GM19023 (cell line): ENCODE results near the gene CRBN.

Experiments
- ATAC-seq: cut with Tn5 transposase; IDR thresholded peaks from one replicate; pipeline ENCODE4 v1.9.1; 2021; ENCODE audit warnings: mild to moderate bottlenecking, moderate library complexity; ENCODE audit not compliant: unreplicated experiment

Gene CRBN

DNA sequence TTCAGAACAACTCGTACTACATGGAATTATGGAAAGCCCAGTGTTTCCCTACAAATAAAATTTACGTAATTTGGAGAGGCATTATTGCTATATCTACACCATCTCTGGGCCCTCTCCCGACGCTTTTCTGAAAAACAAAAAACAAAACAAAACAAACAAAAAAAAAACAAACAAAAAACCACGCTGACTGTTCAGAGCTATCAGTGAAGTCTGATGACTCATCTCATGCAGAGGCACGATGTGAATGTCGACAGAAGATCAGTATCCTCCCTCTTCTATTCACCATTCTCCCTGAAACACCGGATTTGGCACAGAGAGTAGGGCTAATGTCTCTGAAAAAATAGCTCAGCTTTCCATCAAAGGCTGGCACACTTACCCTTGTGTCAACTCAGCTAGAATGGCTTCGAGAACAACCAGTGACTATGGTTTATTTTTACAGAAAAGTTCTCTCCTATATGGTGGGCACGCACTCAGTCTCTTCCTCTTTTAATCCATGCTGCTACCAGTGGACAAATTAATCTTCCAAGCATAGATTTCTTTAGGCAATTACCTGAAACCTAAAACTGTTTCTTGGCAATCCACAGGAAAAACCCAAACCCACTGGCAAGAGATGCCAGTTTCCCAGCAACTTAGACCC is 1.5 kb downstream of the CRBN start:
- no peak for ATAC-seq

DNA sequence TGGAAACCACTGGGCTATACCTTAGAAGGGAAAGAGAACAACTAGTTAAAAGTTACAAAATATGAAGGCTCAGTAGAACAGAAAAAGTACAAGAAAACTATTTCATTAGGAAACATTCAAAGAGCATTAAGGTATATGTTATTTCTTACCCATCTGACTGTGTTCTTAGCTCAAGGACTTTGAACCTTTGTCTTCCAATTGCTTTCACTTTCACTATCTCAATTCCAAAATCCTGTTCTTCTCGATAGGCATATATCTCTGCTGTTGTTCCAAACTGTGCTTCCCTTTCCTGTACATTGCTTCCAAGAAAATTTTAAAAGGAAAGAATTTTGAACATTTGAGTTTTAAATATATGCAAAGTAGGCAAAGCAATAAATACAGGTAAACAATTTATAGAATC is 6.9 kb downstream of the CRBN start:
- no peak for ATAC-seq

DNA sequence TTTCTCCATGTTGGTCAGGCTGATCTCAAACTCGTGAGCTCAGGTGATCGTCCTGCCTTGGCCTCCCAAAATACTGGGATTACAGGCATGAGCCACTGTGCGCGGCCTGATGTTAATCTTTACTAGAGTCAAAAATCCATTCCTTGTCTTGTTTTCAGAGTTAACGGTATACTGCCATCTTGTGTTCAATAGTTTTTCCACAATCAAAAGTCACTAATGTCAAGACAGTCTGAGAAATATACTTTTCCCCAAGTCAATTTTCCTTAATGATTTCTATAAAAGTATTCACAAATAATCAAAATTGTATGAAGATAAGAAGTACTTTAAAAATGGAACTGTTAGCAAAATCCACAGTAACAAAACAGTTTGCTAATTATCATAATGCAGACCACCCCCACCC is 8.5 kb downstream of the CRBN start:
- no peak for ATAC-seq

DNA sequence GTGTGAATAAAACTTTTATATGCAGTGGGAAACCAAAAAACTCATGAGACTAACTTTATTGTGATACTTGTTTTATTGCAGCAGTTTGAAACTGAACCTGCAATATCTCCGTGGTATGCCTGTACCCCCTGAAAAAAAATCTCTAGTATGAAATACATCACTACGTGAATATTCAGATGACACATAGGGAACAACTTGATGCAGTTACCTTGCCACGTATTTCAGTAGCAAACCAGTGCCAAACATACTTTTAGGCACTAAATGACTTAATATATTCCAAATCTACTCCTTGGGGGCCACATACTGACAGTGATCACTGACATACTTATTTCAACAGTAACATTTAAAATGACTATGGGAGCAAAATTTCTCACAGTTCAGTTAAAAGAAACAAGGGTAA is 13.8 kb downstream of the CRBN start:
- ATAC-seq = no peak

DNA sequence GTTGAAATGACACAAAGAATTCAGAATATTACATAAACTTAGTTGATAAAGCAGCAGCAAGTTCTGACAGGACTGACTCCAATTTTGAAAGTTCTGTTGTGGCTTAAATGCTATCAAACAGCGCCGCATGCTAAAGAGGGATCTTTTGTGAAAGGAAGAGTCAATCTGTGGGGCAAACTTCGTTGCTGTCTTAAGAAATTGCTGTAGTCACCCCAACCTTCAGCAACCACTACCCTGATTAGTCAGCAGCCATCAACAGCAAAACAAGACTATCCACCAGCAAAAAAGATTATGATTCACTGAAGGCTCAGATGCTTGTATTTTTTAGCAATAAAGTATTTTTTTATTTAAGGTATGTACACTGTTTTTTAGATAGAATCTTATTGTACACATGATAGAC is 14.2 kb downstream of the CRBN start:
- no peak for ATAC-seq

DNA sequence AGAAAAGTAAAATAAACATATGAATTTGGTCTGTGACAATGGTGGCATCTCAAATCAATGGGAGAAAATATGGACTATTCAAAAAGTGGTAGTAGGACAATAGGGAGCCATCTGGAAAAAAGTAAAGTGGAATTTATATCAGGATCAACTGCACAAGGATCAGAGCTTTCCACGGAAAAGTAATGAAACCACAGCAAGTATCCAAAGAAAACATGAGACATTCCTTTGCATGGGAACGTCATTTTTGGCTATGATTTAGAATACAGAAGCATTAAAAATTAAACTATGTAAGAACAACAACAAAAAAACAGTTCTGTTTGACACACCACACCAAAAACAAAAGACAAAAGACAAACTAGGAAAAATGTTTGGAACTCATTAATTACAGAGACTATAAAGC is 18.7 kb downstream of the CRBN start:
- no peak for ATAC-seq

DNA sequence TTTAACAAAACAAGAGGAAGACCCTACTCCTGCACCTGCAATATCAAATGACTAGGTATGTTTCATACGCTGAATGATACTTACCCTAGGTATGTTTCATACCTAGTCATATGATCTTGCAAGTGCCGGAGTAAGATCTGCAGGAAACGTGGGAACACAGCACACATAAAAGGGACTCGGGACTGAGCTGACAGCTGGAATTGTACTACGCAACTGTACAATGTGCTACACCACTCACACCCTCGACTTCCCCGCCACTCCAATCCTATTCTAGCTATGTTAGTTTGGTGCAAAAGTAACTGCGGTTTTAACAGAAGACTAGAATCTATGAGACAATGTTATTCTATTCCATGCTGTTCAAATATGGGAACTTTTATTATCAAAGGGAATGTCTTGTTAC is 22.0 kb downstream of the CRBN start:
- no peak for ATAC-seq

DNA sequence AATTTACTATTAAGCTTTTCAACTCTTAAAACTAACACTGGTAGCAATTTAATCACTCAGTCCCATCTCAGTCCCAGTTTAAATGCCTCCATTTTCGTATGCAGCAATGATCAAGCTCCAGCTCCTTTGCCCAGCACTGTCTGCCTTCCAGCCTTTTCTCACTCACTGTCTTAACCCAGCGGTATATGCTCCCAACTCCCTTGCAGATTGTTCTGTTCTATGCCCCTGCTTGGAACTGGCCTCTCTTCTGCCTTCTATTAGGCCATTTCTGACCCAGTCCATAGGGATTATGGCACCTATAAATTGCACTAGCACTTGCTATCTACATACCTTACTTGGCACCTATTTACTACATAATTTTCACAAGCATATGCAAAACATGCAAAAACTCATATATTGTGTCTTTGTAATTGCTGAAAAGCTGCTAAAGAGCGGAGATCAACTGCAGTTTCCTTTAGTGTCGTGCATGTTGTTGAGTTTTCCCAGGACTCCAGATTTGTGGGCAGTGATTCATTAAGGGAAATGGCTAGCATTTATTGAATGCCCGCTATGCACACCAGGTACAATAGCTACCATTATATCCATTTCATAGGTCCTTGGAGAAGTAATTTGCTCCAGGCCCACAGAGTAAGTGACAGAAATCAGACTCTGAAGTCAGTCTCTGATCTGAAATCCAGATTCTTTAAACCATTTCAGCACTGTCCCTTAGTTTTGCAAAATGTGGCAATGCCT is 24.4 kb downstream of the CRBN start:
- no peak for ATAC-seq

DNA sequence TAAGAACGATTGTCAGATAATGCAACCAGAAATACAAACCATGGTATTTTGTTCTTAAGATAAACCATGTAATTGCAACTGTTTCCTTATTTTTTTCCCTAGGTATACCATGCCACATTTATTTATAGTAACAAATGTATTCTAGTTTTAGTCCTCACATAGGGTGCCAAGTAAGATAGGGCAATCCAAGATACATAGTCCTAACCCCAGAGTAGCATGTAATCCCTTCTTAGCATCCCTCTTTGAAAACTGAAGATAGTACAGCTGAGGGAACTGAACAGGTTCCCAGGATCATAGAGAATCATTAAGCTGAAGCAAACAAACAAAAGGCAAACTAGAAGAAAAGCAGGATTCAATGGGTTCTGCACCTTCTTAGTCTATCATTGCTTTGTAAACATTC is 28.0 kb downstream of the CRBN start:
- no peak for ATAC-seq

DNA sequence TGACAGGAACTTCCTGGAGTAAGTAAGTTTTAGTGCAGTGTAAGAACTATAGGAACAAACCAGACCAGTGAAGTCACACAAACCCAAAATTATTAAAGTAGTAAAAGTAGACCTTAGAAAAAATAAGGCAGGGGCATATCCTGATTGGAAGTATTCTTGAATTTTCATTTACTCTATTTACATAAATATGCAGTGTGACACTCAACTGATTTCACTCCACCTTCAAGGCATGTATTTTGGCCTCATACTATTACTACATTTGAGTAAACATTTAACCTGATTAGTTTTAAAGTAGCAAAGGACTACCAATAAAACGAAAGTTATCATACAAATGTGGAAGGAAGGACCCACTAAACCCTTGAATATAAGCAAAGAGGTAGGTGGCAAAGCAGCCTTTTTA is 29.9 kb downstream of the CRBN start:
- ATAC-seq = no peak

DNA sequence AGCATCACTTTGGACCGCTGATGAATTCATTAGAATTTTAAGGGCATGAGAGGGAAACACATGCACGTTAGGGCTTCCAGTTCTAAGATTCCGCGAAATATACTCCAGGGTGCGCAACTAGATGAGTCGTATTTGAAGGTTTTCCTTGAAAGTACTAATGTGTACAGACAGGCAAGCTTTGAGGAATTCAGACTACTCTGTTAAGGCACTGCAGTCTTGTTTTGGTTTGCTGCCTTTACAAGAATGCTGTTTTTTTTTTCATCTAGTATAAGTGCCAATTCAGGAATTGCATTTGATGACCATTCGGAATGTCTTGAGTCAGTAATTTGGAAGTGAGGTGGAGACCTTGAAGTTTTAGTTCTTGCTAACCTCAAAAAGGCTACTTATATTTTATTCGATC is 33.7 kb downstream of the CRBN start:
- ATAC-seq = no peak

DNA sequence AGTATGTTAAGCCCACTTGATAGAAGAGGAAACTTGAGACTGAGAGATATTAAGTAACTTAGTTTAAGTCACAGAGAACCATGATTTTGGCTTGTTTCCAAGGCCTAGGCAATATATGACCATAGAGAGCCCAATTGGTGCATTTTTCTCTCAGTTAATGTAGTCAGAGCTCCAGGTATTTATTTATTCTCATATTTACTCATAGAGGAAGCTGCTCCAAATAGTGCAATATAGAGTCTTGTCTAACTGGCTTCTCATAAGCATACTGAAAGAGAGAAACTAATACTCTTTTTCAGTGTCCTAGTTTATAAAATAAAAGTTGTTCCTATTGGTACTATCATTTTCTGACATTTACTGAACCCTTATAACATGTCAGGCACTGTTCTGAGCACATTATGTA is 37.6 kb downstream of the CRBN start:
- ATAC-seq = no peak

DNA sequence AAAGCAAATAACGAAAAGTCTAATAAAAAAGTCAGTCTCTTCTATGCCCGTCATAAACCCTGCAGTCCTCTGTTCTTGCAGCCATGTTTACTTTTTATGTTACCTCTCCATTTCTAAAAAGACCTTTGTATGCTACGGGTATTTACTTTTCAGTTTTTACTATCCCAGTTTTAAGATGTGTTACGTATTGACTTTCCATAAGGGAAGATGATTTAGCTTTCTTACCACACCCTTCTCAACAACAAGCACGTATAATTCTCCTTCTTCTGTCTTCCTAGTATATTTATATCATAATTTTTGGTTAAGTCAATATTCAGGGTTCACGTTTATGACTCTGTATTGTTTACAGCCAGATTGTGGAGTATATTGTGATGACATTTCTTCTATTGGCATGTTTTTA is 42.0 kb downstream of the CRBN start:
- no peak for ATAC-seq

DNA sequence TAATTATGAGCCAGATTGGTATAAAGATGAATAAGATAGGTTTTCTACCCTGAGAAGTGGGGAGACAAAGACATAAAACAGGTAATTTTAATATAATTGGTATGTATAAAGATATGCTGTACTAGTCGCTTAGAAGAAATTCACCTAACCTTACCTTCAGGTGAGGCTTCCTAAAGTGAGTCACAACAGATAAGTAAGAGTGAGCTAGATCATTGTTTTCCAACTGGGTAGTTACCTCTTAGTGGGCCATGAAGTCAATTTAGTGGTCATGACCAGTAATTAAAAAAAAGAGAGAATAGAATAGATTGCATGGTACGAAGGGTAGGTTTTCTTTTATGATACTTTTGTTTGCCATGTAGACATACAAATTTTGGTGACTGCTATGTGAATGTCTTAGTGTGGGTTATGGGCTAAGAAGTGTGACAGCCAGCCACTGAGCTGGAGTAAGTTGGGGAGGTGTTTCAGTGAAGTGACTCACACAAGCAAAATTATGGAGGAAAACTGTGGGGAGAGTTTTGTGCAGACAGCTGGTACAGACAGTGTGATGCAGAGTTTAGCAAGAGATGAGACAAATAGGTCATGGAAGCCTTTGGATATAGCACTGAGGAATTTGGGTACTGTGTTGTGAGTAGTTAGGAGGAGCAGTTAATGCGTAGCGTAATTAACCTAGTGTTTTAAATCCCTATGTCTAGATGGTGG is 44.6 kb downstream of the CRBN start:
- no peak for ATAC-seq

DNA sequence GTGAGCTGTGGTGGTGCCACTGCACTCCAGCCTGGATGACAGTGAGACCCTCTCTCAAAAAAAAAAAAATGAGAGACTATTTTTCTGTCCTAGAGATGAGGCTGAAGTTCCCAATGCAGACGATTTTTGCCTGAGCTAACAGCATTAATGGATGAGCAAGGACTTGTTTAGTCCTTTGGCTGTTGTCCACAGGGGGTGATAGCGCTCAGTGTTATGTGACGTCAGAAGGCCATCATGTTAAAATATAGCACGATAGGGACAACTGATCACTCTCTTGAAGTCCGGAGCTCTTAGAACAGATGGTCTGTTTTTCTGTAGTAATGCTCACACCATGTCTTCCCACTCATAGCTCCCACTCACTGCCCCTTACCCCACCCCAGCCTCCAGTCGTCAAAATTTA is 46.0 kb downstream of the CRBN start:
- ATAC-seq = no peak

DNA sequence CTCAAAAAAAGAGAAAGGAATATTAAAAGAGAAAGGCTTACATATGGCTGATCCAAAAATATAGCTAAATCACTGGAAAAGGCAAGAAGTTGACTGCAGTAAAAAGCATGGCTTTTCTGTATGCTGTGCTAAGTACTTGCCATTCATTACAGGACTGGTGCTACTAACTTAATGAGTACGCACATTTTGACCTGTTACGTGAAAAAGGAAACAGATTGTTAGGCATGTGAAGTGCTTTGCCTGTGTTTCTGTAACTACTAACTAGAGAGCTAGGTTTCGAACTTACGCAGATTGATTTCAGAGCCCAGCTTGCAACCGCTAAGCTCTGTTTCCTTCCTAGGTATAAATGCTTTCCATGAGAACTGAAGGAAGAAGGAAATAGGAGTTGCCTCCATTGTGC is 49.9 kb downstream of the CRBN start:
- ATAC-seq = no peak

DNA sequence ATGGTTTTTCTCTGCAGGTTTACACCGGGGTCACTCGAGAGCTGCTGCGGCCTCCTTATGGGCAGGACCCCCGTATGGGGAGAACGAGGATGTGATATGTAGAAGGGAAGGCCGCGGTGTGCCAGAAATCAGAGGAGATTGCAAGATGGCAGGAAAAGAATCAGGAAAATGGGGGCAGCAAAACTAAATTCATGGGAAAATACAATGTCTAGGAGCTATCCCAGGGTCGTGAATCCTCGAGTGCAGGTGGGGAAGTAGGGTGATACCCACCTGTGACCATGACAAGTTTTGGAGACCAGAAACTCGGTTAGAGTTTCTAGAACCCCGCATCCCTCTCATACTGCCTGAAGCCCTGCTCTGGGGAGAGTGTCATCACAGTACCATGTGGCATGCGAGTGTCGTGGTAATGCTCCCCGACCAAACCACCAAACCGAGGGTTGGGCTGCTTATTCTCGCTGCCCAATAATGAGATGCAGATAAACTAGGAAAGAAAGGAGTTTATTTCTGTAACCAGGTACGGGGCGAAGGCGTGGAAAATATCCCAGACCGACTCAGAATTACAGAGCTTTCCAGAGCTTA is 52.0 kb downstream of the CRBN start:
- peak; percentile 11 for ATAC-seq

DNA sequence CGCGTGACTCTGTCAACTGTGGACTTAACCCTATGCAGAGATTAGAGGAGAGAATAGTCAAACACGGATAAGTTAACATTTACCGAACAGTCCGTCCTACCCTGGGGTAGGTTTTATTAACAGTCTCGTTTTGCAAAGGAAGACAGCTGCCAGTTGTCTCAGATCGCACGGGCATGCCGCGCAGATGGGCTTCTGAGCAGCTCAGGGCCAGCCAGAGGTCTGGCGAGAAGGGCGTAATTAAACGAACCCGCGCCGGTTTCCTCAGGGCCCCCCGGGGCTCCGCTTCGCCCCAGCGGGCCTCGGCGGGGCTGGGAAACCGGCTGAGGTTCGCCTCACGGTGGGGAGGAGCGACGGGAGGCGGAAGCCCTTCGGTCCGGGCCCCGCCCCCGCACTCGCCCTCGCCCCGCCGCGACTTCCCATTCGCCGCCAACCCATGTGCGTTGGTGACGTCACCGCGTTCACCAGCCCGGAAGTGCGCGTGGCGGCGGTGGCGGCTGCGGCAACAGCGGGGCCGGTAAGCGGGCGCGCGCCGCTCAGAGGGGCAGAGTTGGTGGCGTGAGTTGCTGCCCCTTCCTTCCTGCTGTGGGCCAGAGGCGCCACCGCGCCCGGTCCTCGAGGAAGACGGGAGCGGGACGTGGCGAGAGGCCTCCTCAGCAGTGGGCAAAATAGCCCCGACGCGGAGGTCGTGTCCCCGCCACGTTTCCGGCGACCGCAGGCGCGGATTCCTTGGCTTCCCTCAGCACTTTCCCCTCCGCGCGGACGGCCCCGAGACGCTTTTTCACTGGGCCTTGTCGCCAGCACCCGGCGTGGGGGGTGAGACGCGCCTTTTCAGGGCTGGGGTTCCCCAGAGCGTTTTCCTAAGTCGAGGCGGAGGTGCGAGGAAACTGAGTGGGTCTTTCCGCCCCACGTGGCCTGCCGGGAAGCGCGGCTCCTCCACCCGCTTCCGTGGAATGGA is 52.7 kb downstream of the CRBN start, which contains the start of gene TRNT1:
TRNT1 (plus strand) TSS at position 464 of the 955 bp plus-strand sequence. CDS start 2,101 bp downstream, outside the sequence.
- peak; percentile 97 for ATAC-seq

DNA sequence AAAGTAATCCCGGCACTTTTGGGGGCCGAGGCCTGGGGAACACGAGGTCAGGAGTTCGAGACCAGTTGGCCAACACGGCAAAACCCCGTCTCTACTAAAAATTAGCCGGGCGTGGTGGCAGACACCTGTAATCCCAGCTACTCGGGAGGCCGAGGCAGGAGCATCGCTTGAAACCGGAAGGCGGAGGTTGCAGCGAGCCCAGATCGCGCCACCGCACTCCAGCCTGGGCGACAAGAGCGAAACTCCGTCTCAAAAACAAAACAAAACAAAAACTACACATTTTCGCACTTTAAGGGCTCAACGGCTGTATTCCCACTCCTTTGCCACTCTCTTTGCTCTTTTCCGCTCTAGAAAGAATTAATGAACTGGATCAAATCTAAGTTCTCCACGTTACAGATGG is 53.5 kb downstream of the CRBN start:
- ATAC-seq = no peak

DNA sequence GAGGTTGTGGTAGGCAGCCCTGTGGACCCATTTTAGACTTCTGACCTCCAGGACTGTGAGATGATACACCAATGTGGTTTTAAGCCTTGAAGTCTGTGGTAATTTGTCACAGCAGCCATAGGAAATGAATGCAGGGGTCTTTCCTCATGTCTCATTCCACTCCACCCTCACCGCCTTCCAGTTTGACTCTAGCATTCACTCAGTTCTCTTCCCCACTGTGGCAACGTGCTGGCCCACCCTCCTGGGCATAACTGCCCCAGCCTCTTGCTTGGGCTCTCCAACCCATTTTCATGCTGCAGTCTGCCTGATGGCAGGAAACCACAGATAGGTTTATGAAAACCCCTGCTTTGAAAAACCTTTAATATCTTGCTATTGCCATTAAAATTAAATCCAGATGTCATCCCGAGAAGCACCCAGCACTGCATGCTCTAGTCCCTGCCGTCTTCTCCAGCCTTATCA is 60.1 kb downstream of the CRBN start:
- ATAC-seq = no peak

DNA sequence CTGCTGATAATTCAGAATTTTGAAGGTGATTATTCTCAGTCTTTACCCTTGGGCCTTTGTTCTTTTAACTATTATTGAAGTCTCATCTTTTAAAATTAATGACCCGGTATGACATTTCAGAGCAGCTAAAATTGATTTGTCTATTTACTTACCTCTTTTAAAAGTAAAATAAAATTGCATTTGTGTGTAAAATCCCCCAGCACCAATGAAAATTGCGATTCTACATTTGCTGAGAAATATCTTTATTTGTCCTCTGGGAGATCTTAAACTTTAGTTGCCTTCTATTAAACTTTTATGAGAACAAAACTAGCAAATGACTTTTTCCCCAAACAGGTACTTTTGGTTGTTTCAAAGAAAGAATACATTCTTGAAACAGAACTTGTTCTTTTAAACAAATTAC is 61.8 kb downstream of the CRBN start:
- ATAC-seq = no peak
